ENCODE measurements around the gene MAST1.
"Not testable (repeated sequence)": the region's sequence is repeated elsewhere in the genome, so short reads cannot be mapped to it uniquely, and the experiment has no call there.

Gene MAST1

DNA sequence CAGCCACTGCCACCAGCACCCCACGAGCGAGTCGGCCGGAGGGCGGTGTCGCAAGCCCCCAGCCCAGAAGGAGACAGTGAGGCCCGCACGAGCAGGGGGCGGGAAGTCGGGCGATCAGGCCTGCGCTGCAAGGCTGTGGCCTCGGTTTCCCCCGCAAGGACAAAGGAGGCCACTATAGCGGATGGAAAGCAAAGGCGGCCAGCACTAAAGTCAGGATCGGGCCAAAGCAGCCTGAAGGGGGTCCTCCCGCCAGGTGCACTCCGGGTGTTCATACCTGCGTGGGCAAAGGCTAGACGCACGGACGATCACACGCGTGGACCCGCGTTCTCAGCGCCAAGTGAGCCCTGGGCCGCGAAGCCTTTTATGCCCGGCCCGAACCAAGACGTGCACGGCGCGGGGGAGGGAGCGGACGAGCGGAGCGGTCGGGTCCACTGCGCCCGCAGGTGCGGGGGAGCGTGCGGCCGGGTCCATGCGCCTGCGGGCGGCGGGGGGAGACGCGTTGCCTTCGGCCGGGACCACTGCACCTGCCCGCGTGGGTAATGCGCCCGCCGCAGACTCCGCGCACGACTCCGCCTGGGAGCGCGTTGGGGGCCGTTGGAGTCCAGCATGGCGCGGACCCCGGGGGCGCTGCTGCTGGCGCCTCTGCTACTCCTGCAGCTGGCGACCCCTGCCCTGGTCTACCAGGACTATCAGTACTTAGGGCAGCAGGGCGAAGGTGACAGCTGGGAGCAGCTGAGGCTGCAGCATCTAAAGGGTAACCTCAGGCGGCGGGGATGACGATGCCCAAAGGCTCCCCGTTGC lies 36.6 kb upstream of the MAST1 start, which contains the start of the genes PRDX2 and THSD8:
Gene PRDX2 (minus strand): TSS at position 335 of the 801 bp plus-strand sequence. CDS start 539 bp downstream, outside the sequence.
Gene THSD8 (plus strand): TSS at position 604 of the 801 bp plus-strand sequence. CDS start 3 bp downstream, at position 607.
- no peaks in the 10 kb centered on the region for H3K27me3 ChIP-seq (ENCODE audit: control insufficient read depth, insufficient read depth, low read length)
- peak within 1 kb of the TSS; percentile 70 for H3K4me3 ChIP-seq (ENCODE audit: low read depth, low read length)
- H3K9me3 ChIP-seq (ENCODE audit: control insufficient read depth, insufficient read depth, low read length) = no peaks in the 10 kb centered on the region
- peaks cover 19% of the 10 kb centered on the region for H3K36me3 ChIP-seq (ENCODE audit: control insufficient read depth, insufficient read depth, low read length)
- peak within 1 kb of the TSS; percentile 33 for H3K27ac ChIP-seq (ENCODE audit: low read depth, low read length)
- peak within 1 kb of the TSS; percentile 48 for H3K9ac ChIP-seq (ENCODE audit: low read depth, low read length)
- peaks cover 11% of the 10 kb centered on the region for H3K4me1 ChIP-seq (ENCODE audit: control insufficient read depth, insufficient read depth, low read length)

- Histone ChIP-seq H3K4me1 (ENCODE audit: control insufficient read depth, insufficient read depth, low read length) (peaks cover 11% of the 10 kb centered on the region), H3K9ac (ENCODE audit: low read depth, low read length) (no peak overlapping the region), H3K27me3 (ENCODE audit: control insufficient read depth, insufficient read depth, low read length) (no peaks in the 10 kb centered on the region), H3K27ac (ENCODE audit: low read depth, low read length) (no peak overlapping the region), H3K4me3 (ENCODE audit: low read depth, low read length) (peak overlapping the region; percentile 70), H3K36me3 (ENCODE audit: control insufficient read depth, insufficient read depth, low read length) (peaks cover 19% of the 10 kb centered on the region), H3K9me3 (ENCODE audit: control insufficient read depth, insufficient read depth, low read length) (no peaks in the 10 kb centered on the region)
Observed at GRCh38 chr19:12802267-12803106, 35.8 kb upstream of the MAST1 start.

DNA sequence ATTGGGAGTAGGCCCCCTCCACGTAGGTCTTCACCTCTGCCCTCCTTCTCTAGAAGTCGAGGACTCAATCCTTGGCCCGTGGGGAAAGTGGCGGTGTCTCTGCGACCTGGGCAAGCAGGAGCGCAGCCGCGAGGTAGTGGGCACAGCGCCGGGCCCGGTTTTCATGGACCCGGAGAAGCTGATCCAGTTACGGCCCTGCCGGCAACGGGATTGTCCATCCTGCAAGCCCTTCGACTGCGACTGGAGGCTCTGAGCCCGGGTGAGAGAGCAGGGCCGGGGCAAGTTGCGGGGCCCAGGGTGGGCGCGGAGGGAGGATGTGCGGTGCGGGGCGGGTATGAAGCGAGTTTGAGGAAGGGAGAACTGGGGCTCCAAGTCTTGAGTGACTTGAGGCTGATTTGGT lies 34.3 kb upstream of the MAST1 start:
- H3K9me3 ChIP-seq (ENCODE audit: control insufficient read depth, insufficient read depth, low read length) = no peaks in the 10 kb centered on the region
- no peak overlapping the region for H3K27ac ChIP-seq (ENCODE audit: low read depth, low read length)
- peaks cover 11% of the 10 kb centered on the region for H3K4me1 ChIP-seq (ENCODE audit: control insufficient read depth, insufficient read depth, low read length)
- H3K9ac ChIP-seq (ENCODE audit: low read depth, low read length) = no peak overlapping the region
- no peak overlapping the region for H3K4me3 ChIP-seq (ENCODE audit: low read depth, low read length)
- peaks cover 24% of the 10 kb centered on the region for H3K36me3 ChIP-seq (ENCODE audit: control insufficient read depth, insufficient read depth, low read length)
- no peaks in the 10 kb centered on the region for H3K27me3 ChIP-seq (ENCODE audit: control insufficient read depth, insufficient read depth, low read length)

DNA sequence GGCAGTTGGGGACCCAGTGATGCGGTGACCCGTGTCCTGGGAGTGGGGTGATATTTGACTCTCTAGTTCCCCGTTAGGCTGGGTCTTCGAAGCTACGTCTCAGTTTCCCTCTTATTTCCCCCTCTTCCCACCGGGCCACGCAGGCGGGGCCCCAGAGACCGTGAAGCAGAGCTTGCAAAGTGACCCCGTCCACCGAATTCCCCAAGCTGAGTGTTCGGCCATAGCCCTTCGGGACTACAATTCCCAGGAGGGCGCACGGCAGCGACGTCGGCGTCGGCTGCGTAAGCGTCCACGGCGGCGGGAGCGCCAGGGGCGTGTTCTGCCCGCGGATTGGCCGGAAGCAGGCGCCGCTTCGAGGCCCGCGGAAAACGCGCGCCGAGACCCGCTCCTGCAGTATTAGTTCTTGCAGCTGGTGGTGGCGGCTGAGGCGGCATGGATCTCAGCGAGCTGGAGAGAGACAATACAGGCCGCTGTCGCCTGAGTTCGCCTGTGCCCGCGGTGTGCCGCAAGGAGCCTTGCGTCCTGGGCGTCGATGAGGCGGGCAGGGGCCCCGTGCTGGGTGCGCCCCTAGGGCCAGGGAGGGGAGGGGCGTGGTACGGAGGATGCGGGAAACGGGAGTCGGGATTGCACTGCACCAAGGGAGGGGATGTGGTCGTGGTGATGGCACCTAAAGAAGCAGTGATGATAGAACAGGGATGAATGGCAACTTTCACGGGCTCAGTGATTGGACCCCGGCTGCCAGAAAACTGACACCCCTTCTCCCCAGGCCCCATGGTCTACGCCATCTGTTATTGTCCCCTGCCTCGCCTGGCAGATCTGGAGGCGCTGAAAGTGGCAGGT lies 31.9 kb upstream of the MAST1 start, which contains the start of gene RNASEH2A:
Gene RNASEH2A (plus strand): TSS at position 343 of the 840 bp plus-strand sequence. CDS start 90 bp downstream, at position 433.
- Histone ChIP-seq H3K27ac (ENCODE audit: low read depth, low read length) (peak within 1 kb of the TSS; percentile 77), H3K4me1 (ENCODE audit: control insufficient read depth, insufficient read depth, low read length) (peaks cover 4% of the 10 kb centered on the region), H3K9ac (ENCODE audit: low read depth, low read length) (peak within 1 kb of the TSS; percentile 55; the same call in 1 of the 2 replicates), H3K9me3 (ENCODE audit: control insufficient read depth, insufficient read depth, low read length) (no peaks in the 10 kb centered on the region), H3K36me3 (ENCODE audit: control insufficient read depth, insufficient read depth, low read length) (peaks cover 32% of the 10 kb centered on the region), H3K27me3 (ENCODE audit: control insufficient read depth, insufficient read depth, low read length) (no peaks in the 10 kb centered on the region), H3K4me3 (ENCODE audit: low read depth, low read length) (peak within 1 kb of the TSS; percentile 79)

GRCh38 chr19:12815088-12815487 lies 23.2 kb upstream of the MAST1 start:
- Histone ChIP-seq H3K9ac (ENCODE audit: low read depth, low read length) (no peak overlapping the region), H3K9me3 (ENCODE audit: control insufficient read depth, insufficient read depth, low read length) (no peaks in the 10 kb centered on the region), H3K27me3 (ENCODE audit: control insufficient read depth, insufficient read depth, low read length) (no peaks in the 10 kb centered on the region), H3K4me1 (ENCODE audit: control insufficient read depth, insufficient read depth, low read length) (no peaks in the 10 kb centered on the region), H3K36me3 (ENCODE audit: control insufficient read depth, insufficient read depth, low read length) (peaks cover 54% of the 10 kb centered on the region), H3K27ac (ENCODE audit: low read depth, low read length) (no peak overlapping the region), H3K4me3 (ENCODE audit: low read depth, low read length) (no peak overlapping the region)

DNA sequence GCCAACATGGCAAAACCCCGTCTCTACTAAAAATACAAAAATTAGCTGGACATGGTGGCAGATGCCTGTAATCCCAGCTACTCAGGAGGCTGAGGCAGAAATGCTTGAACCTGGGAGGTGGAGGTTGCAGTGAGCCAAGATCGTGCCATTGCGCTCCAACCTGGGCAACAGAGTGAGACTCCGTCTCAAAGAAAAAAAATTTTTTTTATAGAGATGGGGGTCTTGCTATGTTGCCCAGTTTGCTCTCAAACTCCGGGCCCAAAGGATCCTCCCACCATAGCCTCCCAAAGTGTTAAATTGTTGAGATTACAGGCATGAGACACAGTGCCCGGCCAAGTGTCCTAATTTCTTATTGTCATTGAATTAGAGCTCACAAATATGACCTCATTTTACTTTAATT lies 21.1 kb upstream of the MAST1 start:
- H3K4me3 ChIP-seq (ENCODE audit: low read depth, low read length); H3K9me3 ChIP-seq (ENCODE audit: control insufficient read depth, insufficient read depth, low read length); H3K4me1 ChIP-seq (ENCODE audit: control insufficient read depth, insufficient read depth, low read length); H3K27ac ChIP-seq (ENCODE audit: low read depth, low read length); H3K9ac ChIP-seq (ENCODE audit: low read depth, low read length); H3K27me3 ChIP-seq (ENCODE audit: control insufficient read depth, insufficient read depth, low read length): not testable (repeated sequence)
- H3K36me3 ChIP-seq (ENCODE audit: control insufficient read depth, insufficient read depth, low read length) = peaks cover 37% of the 10 kb centered on the region

GRCh38 chr19:12817810-12818209 lies 20.5 kb upstream of the MAST1 start:
- not testable (repeated sequence) for H3K9ac ChIP-seq (ENCODE audit: low read depth, low read length); H3K4me3 ChIP-seq (ENCODE audit: low read depth, low read length); H3K4me1 ChIP-seq (ENCODE audit: control insufficient read depth, insufficient read depth, low read length); H3K9me3 ChIP-seq (ENCODE audit: control insufficient read depth, insufficient read depth, low read length); H3K27me3 ChIP-seq (ENCODE audit: control insufficient read depth, insufficient read depth, low read length); H3K27ac ChIP-seq (ENCODE audit: low read depth, low read length)
- peaks cover 33% of the 10 kb centered on the region for H3K36me3 ChIP-seq (ENCODE audit: control insufficient read depth, insufficient read depth, low read length)

DNA sequence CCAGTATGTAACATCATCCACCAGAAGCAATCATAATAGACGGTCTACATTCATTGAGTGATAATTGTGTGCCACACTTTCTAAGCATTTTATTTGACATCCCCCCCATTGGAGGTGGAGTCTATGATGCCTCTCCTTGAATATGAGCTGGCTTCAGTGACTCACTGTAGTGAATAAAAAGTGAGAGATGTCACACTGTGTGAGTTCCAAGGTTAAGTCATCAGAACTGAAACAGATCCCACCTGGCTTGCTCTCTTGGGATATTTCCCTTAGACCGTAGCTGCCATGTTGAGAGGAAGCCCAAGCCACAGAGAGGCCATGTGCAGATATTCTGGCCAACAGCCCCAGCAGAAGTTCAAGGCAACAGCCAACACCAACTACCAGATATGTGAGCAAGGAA lies 16.6 kb upstream of the MAST1 start:
- Histone ChIP-seq H3K27me3 (ENCODE audit: control insufficient read depth, insufficient read depth, low read length) (no peaks in the 10 kb centered on the region), H3K9me3 (ENCODE audit: control insufficient read depth, insufficient read depth, low read length) (no peaks in the 10 kb centered on the region), H3K4me1 (ENCODE audit: control insufficient read depth, insufficient read depth, low read length) (no peaks in the 10 kb centered on the region), H3K27ac (ENCODE audit: low read depth, low read length) (no peak overlapping the region), H3K36me3 (ENCODE audit: control insufficient read depth, insufficient read depth, low read length) (peaks cover 6% of the 10 kb centered on the region), H3K4me3 (ENCODE audit: low read depth, low read length) (no peak overlapping the region), H3K9ac (ENCODE audit: low read depth, low read length) (no peak overlapping the region)

DNA sequence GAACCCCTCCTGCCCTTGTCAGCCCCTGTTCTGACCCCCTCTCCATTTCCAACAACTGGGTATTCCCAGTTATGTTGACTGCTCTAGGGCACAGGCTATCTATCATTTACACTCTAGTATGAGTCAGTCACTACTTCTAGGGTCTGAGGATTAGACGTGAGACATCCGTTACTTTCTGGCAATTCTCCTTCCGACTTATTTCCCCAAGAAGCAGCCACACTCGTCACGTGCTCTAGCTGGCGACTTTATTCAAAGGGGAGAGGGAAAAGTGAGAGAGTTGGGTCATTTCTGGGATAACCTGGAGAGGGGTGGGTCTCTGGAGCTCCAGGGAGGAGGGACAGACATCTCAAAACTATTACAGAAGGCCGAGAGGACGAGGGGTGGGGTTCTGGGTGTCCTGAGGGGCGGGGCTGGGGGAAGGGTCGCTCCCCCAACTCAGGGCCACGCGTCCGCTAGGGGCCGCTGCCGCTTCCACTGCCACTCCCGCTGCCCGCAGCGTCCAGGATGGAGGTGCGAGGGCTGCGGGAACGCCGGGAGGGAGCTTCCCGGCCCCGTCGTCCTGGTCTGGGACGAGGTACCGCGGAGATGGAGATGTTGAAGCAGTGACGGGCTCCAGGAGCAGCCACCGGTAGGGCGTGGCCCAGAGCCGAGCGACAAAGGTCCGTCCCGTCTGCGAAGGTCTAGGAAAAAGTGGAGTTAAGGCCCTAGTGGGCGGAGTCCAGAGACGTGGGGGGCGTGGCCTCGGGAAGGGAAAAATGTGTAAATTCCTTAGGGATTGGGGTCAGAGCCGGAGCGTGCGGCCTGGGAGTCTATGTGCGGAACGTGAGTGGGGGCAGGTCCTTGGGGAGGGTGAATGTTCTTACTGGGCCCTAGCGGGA lies 12.8 kb upstream of the MAST1 start:
- Histone ChIP-seq H3K9me3 (ENCODE audit: control insufficient read depth, insufficient read depth, low read length) (no peaks in the 10 kb centered on the region), H3K9ac (ENCODE audit: low read depth, low read length) (no peak overlapping the region), H3K4me3 (ENCODE audit: low read depth, low read length) (peak overlapping the region; percentile 54), H3K36me3 (ENCODE audit: control insufficient read depth, insufficient read depth, low read length) (no peaks in the 10 kb centered on the region), H3K4me1 (ENCODE audit: control insufficient read depth, insufficient read depth, low read length) (no peaks in the 10 kb centered on the region), H3K27ac (ENCODE audit: low read depth, low read length) (no peak overlapping the region), H3K27me3 (ENCODE audit: control insufficient read depth, insufficient read depth, low read length) (no peaks in the 10 kb centered on the region)

GRCh38 chr19:12828494-12828893 lies 9.8 kb upstream of the MAST1 start:
- no peak overlapping the region for H3K9ac ChIP-seq (ENCODE audit: low read depth, low read length)
- H3K27ac ChIP-seq (ENCODE audit: low read depth, low read length) = no peak overlapping the region
- no peaks in the 10 kb centered on the region for H3K36me3 ChIP-seq (ENCODE audit: control insufficient read depth, insufficient read depth, low read length)
- H3K4me3 ChIP-seq (ENCODE audit: low read depth, low read length) = peak overlapping the region; percentile 49; the same call in 1 of the 2 replicates
- peaks cover 5% of the 10 kb centered on the region; the same call in 1 of the 2 replicates for H3K4me1 ChIP-seq (ENCODE audit: control insufficient read depth, insufficient read depth, low read length)
- peaks cover 7% of the 10 kb centered on the region; the same call in 1 of the 2 replicates for H3K27me3 ChIP-seq (ENCODE audit: control insufficient read depth, insufficient read depth, low read length)
- H3K9me3 ChIP-seq (ENCODE audit: control insufficient read depth, insufficient read depth, low read length) = no peaks in the 10 kb centered on the region

Data from HUES48 (cell line).